ENCODE measurements around the gene CAD. TPM values are rescaled to one million over a fixed set of nuclear protein-coding genes. Genes with fewer than 3 reads are reported as not detected.

CAD gene
- total RNA-seq, 1 experiment from 2014 or later = 6.9 TPM

GRCh38 chr2:27225526-27225925 lies 8.4 kb downstream of the CAD start:
- DNase-seq (ENCODE audit: low spot score) = no peak

- no peak for DNase-seq (ENCODE audit: low spot score)
Observed at GRCh38 chr2:27227501-27227900, 10.3 kb downstream of the CAD start.

GRCh38 chr2:27231921-27232320 lies 14.8 kb downstream of the CAD start:
- DNase-seq (ENCODE audit: low spot score) = no peak

- DNase-seq (ENCODE audit: low spot score) = no peak
Observed at GRCh38 chr2:27233341-27233740, 16.2 kb downstream of the CAD start.

GRCh38 chr2:27236136-27236535 lies 19.0 kb downstream of the CAD start:
- DNase-seq (ENCODE audit: low spot score) = no peak

- DNase-seq (ENCODE audit: low spot score) = no peak
Observed at GRCh38 chr2:27236626-27237025, 19.5 kb downstream of the CAD start.

- DNase-seq (ENCODE audit: low spot score) = no peak
Observed at GRCh38 chr2:27237341-27237945, 20.3 kb downstream of the CAD start.

- no peak for DNase-seq (ENCODE audit: low spot score)
Observed at GRCh38 chr2:27238976-27239375, 21.8 kb downstream of the CAD start.

GRCh38 chr2:27240406-27240805 lies 23.2 kb downstream of the CAD start:
- no peak for DNase-seq (ENCODE audit: low spot score)

- no peak for DNase-seq (ENCODE audit: low spot score)
Observed at GRCh38 chr2:27241761-27242613, 24.8 kb downstream of the CAD start.

- DNase-seq (ENCODE audit: low spot score) = no peak
Observed at GRCh38 chr2:27242614-27242951, 25.4 kb downstream of the CAD start.

GRCh38 chr2:27243391-27244130 lies 26.4 kb downstream of the CAD start:
- DNase-seq (ENCODE audit: low spot score) = no peak

- DNase-seq (ENCODE audit: low spot score) = no peak
Observed at GRCh38 chr2:27245116-27245515, 27.9 kb downstream of the CAD start.

- no peak for DNase-seq (ENCODE audit: low spot score)
Observed at GRCh38 chr2:27245626-27246025, 28.5 kb downstream of the CAD start.

- DNase-seq (ENCODE audit: low spot score) = no peak
Observed at GRCh38 chr2:27247893-27248292, 30.7 kb downstream of the CAD start.

- no peak for DNase-seq (ENCODE audit: low spot score)
Observed at GRCh38 chr2:27249159-27249890, 32.2 kb downstream of the CAD start.

- DNase-seq (ENCODE audit: low spot score) = no peak
Observed at GRCh38 chr2:27249891-27250651, 32.9 kb downstream of the CAD start.

- DNase-seq (ENCODE audit: low spot score) = no peak
Observed at GRCh38 chr2:27250652-27251379, 33.6 kb downstream of the CAD start.

GRCh38 chr2:27251766-27252165 lies 34.6 kb downstream of the CAD start:
- no peak for DNase-seq (ENCODE audit: low spot score)

- DNase-seq (ENCODE audit: low spot score) = no peak
Observed at GRCh38 chr2:27255187-27255586, 38.0 kb downstream of the CAD start.

GRCh38 chr2:27255660-27256059 lies 38.5 kb downstream of the CAD start:
- DNase-seq (ENCODE audit: low spot score) = no peak
